ENCODE data around the gene LAMA3. TPM values are rescaled to one million over a fixed set of nuclear protein-coding genes. Genes with fewer than 3 reads are reported as not detected.

Gene LAMA3
- total RNA-seq, 3 donors from 2014 or later (not counting 1 experiment from before 2014, with no cell fraction given): not detected

- Mint-ChIP-seq H3K9me3 (no peaks in the 10 kb centered on the region), H3K36me3 (no peaks in the 10 kb centered on the region), H3K27me3 (ENCODE audit: low read depth in 2 of 2) (peaks cover 9 to 24% of the 10 kb centered on the region in 2 donors), H3K4me1 (no peaks in the 10 kb centered on the region), H3K4me3 (no peak overlapping the region), H3K27ac (no peak overlapping the region)
- ATAC-seq: no peak
- WGBS (ENCODE audit: insufficient coverage): 89% methylated on average over 1 of the region's 1 CpG
- Histone ChIP-seq H3K4me3 (ENCODE audit: low read length) (no peak overlapping the region), H3K4me1 (ENCODE audit: control insufficient read depth, insufficient read depth, low read length) (no peaks in the 10 kb centered on the region), H3K27ac (ENCODE audit: low read length) (no peak overlapping the region), H3K9me3 (ENCODE audit: control insufficient read depth, insufficient read depth, low read length) (no peaks in the 10 kb centered on the region), H3K27me3 (ENCODE audit: control insufficient read depth, insufficient read depth, low read length) (no peaks in the 10 kb centered on the region), H3K36me3 (ENCODE audit: control insufficient read depth, insufficient read depth, low read length) (no peaks in the 10 kb centered on the region)
- no peak for TF ChIP-seq CTCF (IDR thresholded peaks at IDR 0.05)
- no peak for DNase-seq
- intact Hi-C loops (cut with micrococcal nuclease): no loop called here
Observed at GRCh38 chr18:23793051-23793450, 103.8 kb downstream of the LAMA3 start.

- 79% methylated on average over 5 of the region's 6 CpGs for WGBS (ENCODE audit: insufficient coverage)
- H3K4me3 Mint-ChIP-seq: no peak overlapping the region
- no peak for TF ChIP-seq CTCF (IDR thresholded peaks at IDR 0.05)
- H3K9me3 Mint-ChIP-seq: no peaks in the 10 kb centered on the region
- H3K4me1 Mint-ChIP-seq: no peaks in the 10 kb centered on the region
- Histone ChIP-seq H3K27ac (ENCODE audit: low read length) (no peak overlapping the region), H3K36me3 (ENCODE audit: control insufficient read depth, insufficient read depth, low read length) (no peaks in the 10 kb centered on the region), H3K4me1 (ENCODE audit: control insufficient read depth, insufficient read depth, low read length) (no peaks in the 10 kb centered on the region), H3K4me3 (ENCODE audit: low read length) (no peak overlapping the region), H3K27me3 (ENCODE audit: control insufficient read depth, insufficient read depth, low read length) (no peaks in the 10 kb centered on the region), H3K9me3 (ENCODE audit: control insufficient read depth, insufficient read depth, low read length) (no peaks in the 10 kb centered on the region)
- DNase-seq (no peak), ATAC-seq (no peak)
- intact Hi-C loops (cut with micrococcal nuclease): no loop called here
- peaks cover 10 to 19% of the 10 kb centered on the region in 2 donors for H3K27me3 Mint-ChIP-seq (ENCODE audit: low read depth in 2 of 2)
- no peaks in the 10 kb centered on the region for H3K36me3 Mint-ChIP-seq
- H3K27ac Mint-ChIP-seq: no peak overlapping the region
Observed at GRCh38 chr18:23793985-23794867, 105.0 kb downstream of the LAMA3 start.

- Histone ChIP-seq H3K9me3 (ENCODE audit: control insufficient read depth, insufficient read depth, low read length) (no peaks in the 10 kb centered on the region), H3K36me3 (ENCODE audit: control insufficient read depth, insufficient read depth, low read length) (no peaks in the 10 kb centered on the region), H3K27ac (ENCODE audit: low read length) (no peak overlapping the region), H3K4me1 (ENCODE audit: control insufficient read depth, insufficient read depth, low read length) (no peaks in the 10 kb centered on the region), H3K27me3 (ENCODE audit: control insufficient read depth, insufficient read depth, low read length) (no peaks in the 10 kb centered on the region), H3K4me3 (ENCODE audit: low read length) (no peak overlapping the region)
- no peak for ATAC-seq
- TF ChIP-seq CTCF (IDR thresholded peaks at IDR 0.05): no peak
- DNase-seq: no peak
- 80% methylated on average over 6 of the region's 7 CpGs for WGBS (ENCODE audit: insufficient coverage)
- no peak overlapping the region for H3K27ac Mint-ChIP-seq
- H3K27me3 Mint-ChIP-seq (ENCODE audit: low read depth in 2 of 2): peaks cover 14 to 34% of the 10 kb centered on the region in 2 donors
- H3K9me3 Mint-ChIP-seq: no peaks in the 10 kb centered on the region
- H3K36me3 Mint-ChIP-seq: no peaks in the 10 kb centered on the region
- H3K4me3 Mint-ChIP-seq: no peak overlapping the region
- H3K4me1 Mint-ChIP-seq: no peaks in the 10 kb centered on the region
- intact Hi-C loops (cut with micrococcal nuclease): no loop called here
Observed at GRCh38 chr18:23798249-23798648, 109.0 kb downstream of the LAMA3 start.

All from natural killer cell (primary cell).